Midbrain (tissue), 1 donor: ENCODE data around the gene DBN1.

Experiments used
- DNase-seq: peaks from one replicate; lab custom pipeline; 2025; lab: John Stamatoyannopoulos, UW

DBN1 gene

GRCh38 chr5:177472460-177473442 is 683 bp downstream of the DBN1 start:
- DNase-seq, result peak; percentile 51

- no peak for DNase-seq
Measured at GRCh38 chr5:177471610-177472356, 1.7 kb downstream of the DBN1 start.

GRCh38 chr5:177470759-177471536 is 2.5 kb downstream of the DBN1 start:
- no peak for DNase-seq

GRCh38 chr5:177469750-177470525 is 3.5 kb downstream of the DBN1 start:
- DNase-seq, result no peak

GRCh38 chr5:177468685-177469628 is 4.5 kb downstream of the DBN1 start:
- peak; percentile 19 for DNase-seq

GRCh38 chr5:177468329-177468684 is 5.1 kb downstream of the DBN1 start:
- no peak for DNase-seq

- no peak for DNase-seq
Measured at GRCh38 chr5:177467436-177467835, 6.0 kb downstream of the DBN1 start.

GRCh38 chr5:177466861-177467260 is 6.6 kb downstream of the DBN1 start:
- DNase-seq, result no peak

- DNase-seq, result no peak
Measured at GRCh38 chr5:177465044-177465443, 8.4 kb downstream of the DBN1 start.

- no peak for DNase-seq
Measured at GRCh38 chr5:177462021-177462670, 11.3 kb downstream of the DBN1 start.

- no peak for DNase-seq
Measured at GRCh38 chr5:177459819-177460628, 13.4 kb downstream of the DBN1 start.

GRCh38 chr5:177459357-177459756 is 14.1 kb downstream of the DBN1 start:
- DNase-seq, result no peak

GRCh38 chr5:177458912-177459350 is 14.5 kb downstream of the DBN1 start:
- no peak for DNase-seq

GRCh38 chr5:177457852-177458681 is 15.4 kb downstream of the DBN1 start:
- DNase-seq, result no peak

GRCh38 chr5:177456976-177457851 is 16.2 kb downstream of the DBN1 start:
- DNase-seq, result peak; percentile 78

GRCh38 chr5:177456591-177456964 is 16.9 kb downstream of the DBN1 start:
- no peak for DNase-seq
